Fibroblast of mammary gland (primary cell): ENCODE results near the gene UCN3.

Experiments used
- DNase-seq: peaks from one replicate; pipeline ENCODE4 v3.0.0-alpha.2; 2010; ENCODE audit warnings: low read depth
- H3K4me3 ChIP-seq: 2 replicates; pipeline ENCODE4 v1.5.1; 2011; ENCODE audit warnings: low read depth, mild to moderate bottlenecking, low read length, moderate library complexity; ENCODE audit not compliant: control insufficient read depth
- CTCF ChIP-seq: conservative IDR thresholded peaks from 2 replicates; pipeline ENCODE4 v1.5.1; 2011; ENCODE audit warnings: low read depth, low read length, inconsistent platforms; ENCODE audit not compliant: control insufficient read depth, insufficient read depth

The UCN3 gene

GRCh38 chr10:5349362-5349761 is 15.4 kb upstream of the UCN3 start:
- TF ChIP-seq CTCF = no peak
- no peak for DNase-seq
- H3K4me3 ChIP-seq = no peak overlapping the region

- no peak overlapping the region for H3K4me3 ChIP-seq
- TF ChIP-seq CTCF = no peak
- DNase-seq = no peak
Measured at GRCh38 chr10:5354068-5354467, 10.7 kb upstream of the UCN3 start.

DNA sequence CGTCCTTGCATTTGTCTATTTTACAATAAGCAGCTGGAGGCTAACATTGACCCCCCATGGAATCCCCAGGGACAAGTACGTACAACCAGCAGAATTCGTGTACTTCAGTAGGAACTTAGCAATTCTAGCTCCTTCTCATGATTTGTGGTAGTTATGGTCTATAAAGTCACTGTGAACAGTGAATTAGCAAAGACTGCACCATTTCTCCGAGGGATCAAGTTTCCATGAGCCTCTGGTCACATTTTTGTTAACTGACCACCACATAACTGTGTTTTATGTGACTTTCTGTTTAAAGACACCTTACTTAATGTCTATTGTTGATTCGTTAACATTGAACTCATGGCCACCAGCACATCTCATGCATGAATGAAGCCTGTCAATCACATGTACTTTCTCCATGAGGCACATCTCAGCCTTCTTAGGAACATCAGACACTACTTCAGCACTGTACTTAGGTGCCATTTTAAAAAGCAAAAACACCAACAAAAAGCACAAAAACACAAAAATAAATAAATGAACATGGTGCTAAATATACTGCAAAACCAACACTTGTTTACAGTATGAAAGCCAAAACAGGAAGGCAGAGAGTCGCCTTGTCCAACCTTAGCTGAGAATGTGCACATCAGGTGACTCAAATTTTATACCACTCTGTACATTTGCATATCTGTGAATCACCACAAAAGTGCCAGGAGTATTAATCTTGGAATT is 9.0 kb upstream of the UCN3 start:
- no peak for TF ChIP-seq CTCF
- no peak overlapping the region for H3K4me3 ChIP-seq
- no peak for DNase-seq

- no peak for TF ChIP-seq CTCF
- DNase-seq = no peak
- no peak overlapping the region for H3K4me3 ChIP-seq
Measured at GRCh38 chr10:5356302-5356763, 8.4 kb upstream of the UCN3 start.

DNA sequence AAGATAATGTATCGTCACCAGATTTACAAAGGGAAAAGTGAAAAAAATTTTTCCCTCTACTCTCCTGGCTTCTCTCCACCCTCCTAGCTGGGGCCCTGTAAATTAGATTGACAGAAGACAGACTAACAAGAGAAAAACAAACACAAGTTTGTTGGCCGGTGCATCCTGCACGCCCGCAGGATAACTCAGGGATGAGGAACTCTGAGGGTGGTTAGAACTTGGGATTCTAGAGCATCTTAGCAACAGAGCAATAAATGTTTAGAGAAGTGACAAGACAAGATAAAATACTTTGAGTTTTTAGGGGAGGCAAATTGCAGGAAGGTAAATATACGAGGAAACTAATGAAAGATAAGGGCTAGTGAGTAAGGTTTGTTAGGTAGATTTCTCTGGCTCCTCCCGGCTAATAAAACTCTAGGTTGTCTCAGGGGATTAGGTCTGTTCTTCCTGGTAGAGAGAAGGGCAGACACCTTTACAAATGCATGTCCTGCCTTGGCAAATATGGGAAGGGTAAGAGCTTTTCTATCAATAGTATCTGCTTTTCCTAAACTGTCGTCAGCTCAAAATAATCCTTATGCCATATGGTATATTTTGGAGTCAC is 4.3 kb upstream of the UCN3 start:
- H3K4me3 ChIP-seq = no peak overlapping the region
- TF ChIP-seq CTCF = no peak
- DNase-seq = no peak

GRCh38 chr10:5361966-5362365 is 2.8 kb upstream of the UCN3 start:
- no peak for TF ChIP-seq CTCF
- DNase-seq = no peak
- H3K4me3 ChIP-seq = no peak overlapping the region
